K562 (cell line): ENCODE results near the gene SYCE1. TPM values are rescaled to one million over a fixed set of nuclear protein-coding genes. Genes with fewer than 3 reads are reported as not detected.

ENCODE experiments used
- ATAC-seq: fragments of 200-7000 bp; cut with Tn5 transposase; 3 replicates; pipeline ENCODE4 v1.9.1; 2020; ENCODE audit warnings: moderate library complexity
- Bru-seq: library from RNA; stranded (reverse); fragments of 400-500 nt; gene quantifications from one replicate; lab custom pipeline; 2021; lab: Mats Ljungman, UMichigan
- BruChase-seq, 2 experiments: library from RNA; stranded (reverse); fragments of 400-500 nt; gene quantifications; one replicate each; lab custom pipeline; 2021; lab: Mats Ljungman, UMichigan
- BruUV-seq: library from RNA; stranded (reverse); fragments of 400-500 nt; replicated peaks from 2 replicates; lab custom pipeline; 2021; lab: Mats Ljungman, UMichigan
- CTCF ChIA-PET: fragments of 300-600 bp; formaldehyde crosslinking; extraction: SDS; loops from one replicate; lab custom pipeline; 2021; ENCODE audit warnings: low intra/inter-chr PET ratio; lab: Yijun Ruan, JAX
- POLR2A ChIA-PET: fragments of 300-600, 350-650 bp; sonication (Branson Sonifier 250); formaldehyde crosslinking; extraction: SDS; loops from one replicate; lab custom pipeline; 2021; ENCODE audit warnings: antibody characterized with exemption, inconsistent platforms; lab: Yijun Ruan, JAX
- DNase-seq, 4 experiments: peaks; one replicate each; pipeline versions ENCODE4 v3.0.0 to v3.0.0-alpha.2; 2011 to 2018; ENCODE audit warnings: low spot score in 3 of 4, mixed read lengths in 3 of 4; ENCODE audit errors: extremely low read depth in 1 of 4
- FAIRE-seq: peaks from 2 replicates; lab custom pipeline; 2011; peaks lifted over from hg19 to GRCh38; lab: Jason Lieb, UNC
- H2AFZ ChIP-seq: 2 replicates; pipeline ENCODE4 v1.6.0; 2011; ENCODE audit warnings: low read depth, low read length, control low read depth, inconsistent platforms
- H3K27ac ChIP-seq: fragments of 200-600 bp; 3 replicates; pipeline ENCODE4 v1.8.0; 2011; ENCODE audit warnings: low read depth, mild to moderate bottlenecking, control low read depth, inconsistent platforms, low read length, moderate library complexity, mixed read lengths; ENCODE audit errors: extremely low read depth
- H3K27me3 ChIP-seq, 2 experiments: fragments of 300-600 bp in 1 of 2; 2 replicates in 1 of 2; 3 replicates in 1 of 2; pipeline versions ENCODE4 v1.6.0 to v1.8.0; 2011; ENCODE audit warnings: inconsistent platforms in 2 of 2, low read length in 2 of 2, mild to moderate bottlenecking in 1 of 2, mixed read lengths in 1 of 2, moderate library complexity in 1 of 2; ENCODE audit not compliant: control insufficient read depth in 2 of 2, insufficient read depth in 2 of 2
- H3K36me3 ChIP-seq: fragments of 300-600 bp; 3 replicates; pipeline ENCODE4 v1.8.0; 2011; ENCODE audit warnings: mild to moderate bottlenecking, low read length, inconsistent platforms; ENCODE audit not compliant: control insufficient read depth, insufficient read depth
- H3K4me1 ChIP-seq, 2 experiments: fragments of 200-600 bp in 1 of 2; replicated peaks in 1 of 2; 2 replicates in 1 of 2; 3 replicates in 1 of 2; pipeline versions ENCODE4 v1.5.1 to v1.8.0; 2011; ENCODE audit warnings: inconsistent platforms in 2 of 2, low read length in 2 of 2, mild to moderate bottlenecking in 1 of 2, mixed read lengths in 1 of 2, moderate library complexity in 1 of 2; ENCODE audit not compliant: control insufficient read depth in 2 of 2, insufficient read depth in 2 of 2
- H3K4me2 ChIP-seq: 2 replicates; pipeline ENCODE4 v1.6.1; 2011; ENCODE audit warnings: low read length, control low read depth, inconsistent platforms, mixed read lengths; ENCODE audit not compliant: insufficient read depth
- H3K4me3 ChIP-seq: fragments of 200-600 bp; sonication (generic), shearing (Covaris generic); 2 replicates; pipeline ENCODE4 v1.5.1; 2016; ENCODE audit warnings: control low read depth, inconsistent platforms
- H3K79me2 ChIP-seq: fragments of 200-600 bp; 3 replicates; pipeline ENCODE4 v1.8.0; 2011; ENCODE audit warnings: low read length, inconsistent platforms; ENCODE audit not compliant: control insufficient read depth, insufficient read depth
- H3K9ac ChIP-seq, 2 experiments: 2 replicates each; pipeline versions ENCODE4 v1.6.0 to v1.6.1; 2011; ENCODE audit warnings: low read depth in 2 of 2, low read length in 2 of 2, control low read depth in 1 of 2, inconsistent platforms in 1 of 2, mild to moderate bottlenecking in 1 of 2, mixed read lengths in 1 of 2; ENCODE audit not compliant: insufficient read depth in 1 of 2
- H3K9me1 ChIP-seq: one replicate; pipeline ENCODE4 v1.6.0; 2011; ENCODE audit warnings: inconsistent platforms, mild to moderate bottlenecking, low read length, moderate library complexity; ENCODE audit not compliant: control insufficient read depth, insufficient read depth
- H3K9me3 ChIP-seq: replicated peaks from 2 replicates; pipeline ENCODE4 v1.5.1; 2011; ENCODE audit warnings: low read depth, low read length, inconsistent platforms; ENCODE audit not compliant: control insufficient read depth, insufficient read depth
- H4K20me1 ChIP-seq: replicated peaks from 2 replicates; pipeline ENCODE4 v1.6.1; 2011; ENCODE audit warnings: low read length, inconsistent platforms, mixed read lengths; ENCODE audit not compliant: control insufficient read depth, insufficient read depth
- ARNT ChIP-seq, 2 experiments: fragments of 450-650 bp; IDR thresholded peaks; 2 replicates each; pipeline ENCODE4 v1.6.1; 2016; ENCODE audit warnings: mild to moderate bottlenecking in 1 of 2
- DDX20 ChIP-seq: fragments of 450-650 bp; IDR thresholded peaks from 2 replicates; pipeline ENCODE4 v1.6.1; 2016; ENCODE audit warnings: missing genetic modification characterization, low read depth, mild to moderate bottlenecking, missing compliant biosample characterization, moderate library complexity
- FOXM1 ChIP-seq, 2 experiments: fragments of 450-650 bp in 1 of 2; sonication (generic) in 1 of 2; formaldehyde crosslinking in 1 of 2; IDR thresholded peaks; 2 replicates each; pipeline versions ENCODE4 v1.6.1 to v1.9.0; 2017 to 2022; ENCODE audit warnings: low read depth in 2 of 2, mild to moderate bottlenecking in 2 of 2, missing genetic modification reagents in 1 of 2, moderate library complexity in 1 of 2
- HDAC8 ChIP-seq: fragments of 450-650 bp; IDR thresholded peaks from 2 replicates; pipeline ENCODE4 v1.6.1; 2016; ENCODE audit warnings: mild to moderate bottlenecking, missing genetic modification characterization, moderate library complexity, missing compliant biosample characterization
- MAZ ChIP-seq, 2 experiments: fragments of 450-650 bp in 1 of 2; sonication (generic) in 1 of 2; formaldehyde crosslinking; IDR thresholded peaks in 1 of 2; conservative IDR thresholded peaks in 1 of 2; 2 replicates each; pipeline versions ENCODE4 v1.4.0 to v1.5.0; 2020; ENCODE audit warnings: mild to moderate bottlenecking in 1 of 2, missing genetic modification reagents in 1 of 2
- PHF20 ChIP-seq: fragments of 450-650 bp; IDR thresholded peaks from 2 replicates; pipeline ENCODE4 v1.6.1; 2018; ENCODE audit not compliant: partially characterized antibody
- ZNF282 ChIP-seq: sonication (generic); formaldehyde crosslinking; IDR thresholded peaks from 2 replicates; pipeline ENCODE4 v1.8.1; 2023; ENCODE audit warnings: missing genetic modification reagents
- WGBS: fragments of 100-300 bp; shearing (Covaris generic); methylation state at CpG from one replicate; pipeline ENCODE4 v1.1.6; 2016; ENCODE audit warnings: low coverage, mixed read lengths; ENCODE audit not compliant: insufficient coverage; ENCODE audit errors: missing lambda C conversion rate; 5-methylcytosine and 5-hydroxymethylcytosine counted together
- in situ Hi-C: fragments of 300-500 bp; cut with MboI; formaldehyde crosslinking; loops from 4 replicates; pipeline ENCODE4 v1.15.0; 2018; ENCODE audit warnings: inconsistent platforms, mixed read lengths
- intact Hi-C: fragments of 100-400 bp; cut with micrococcal nuclease; formaldehyde crosslinking; loops from 2 replicates; pipeline ENCODE4 v1.14.2; 2022
- long read RNA-seq, 3 experiments: library from polyadenylated mRNA in 2 of 3; library from RNA in 1 of 3; unstranded in 2 of 3; stranded (forward) in 1 of 3; transcript quantifications; one replicate each; pipeline ENCODE4 v2.0.0, GENCODE V29; 2019 to 2022
- polyA minus RNA-seq, 3 experiments: library from RNA; depleted of rRNA, polyadenylated mRNA; stranded (reverse); fragments of >200 nt; gene quantifications; 2 replicates each; pipeline ENCODE4 v1.2.3, GENCODE V29; 2011
- polyA plus RNA-seq, 8 experiments: library from polyadenylated mRNA; depleted of rRNA in 4 of 8; stranded (reverse) in 5 of 8; unstranded in 3 of 8; fragments of >200 nt; fragmentation: Nextera tagmentation in 2 of 8; fragmentation: Illumina TruSeq in 1 of 8; extraction: Ambion mirVana in 2 of 8; extraction: Trizol in 1 of 8; gene quantifications; 2 replicates each; pipeline versions ENCODE4 v1.2.1 to v1.2.3, GENCODE V29; 2011 to 2014; ENCODE audit warnings: inconsistent platforms in 1 of 8, missing spikeins in 1 of 8
- total RNA-seq, 7 experiments: library from RNA; depleted of rRNA in 6 of 7; stranded (reverse); fragments of >200 nt in 6 of 7; fragmentation: Illumina TruSeq in 2 of 7; extraction: Trizol in 2 of 7; gene quantifications; 2 replicates each; pipeline versions ENCODE4 v1.2.1 to v1.2.3, GENCODE V29; 2011 to 2021; ENCODE audit warnings: low replicate concordance in 1 of 7
- TF ChIP-seq, protein P1 (sequence below), 3 experiments: IDR thresholded peaks in 2 of 3; conservative IDR thresholded peaks in 1 of 3; 2 replicates each; pipeline ENCODE4 v1.5.1; 2011 to 2012; ENCODE audit warnings: low read length in 3 of 3, mild to moderate bottlenecking in 3 of 3, control low read depth in 2 of 3, improper control_type of control experiment in 1 of 3, inconsistent platforms in 1 of 3, low read depth in 1 of 3, mixed read lengths in 1 of 3, moderate library complexity in 1 of 3; ENCODE audit not compliant: insufficient read depth in 2 of 3
- TF ChIP-seq, protein P2 (sequence below): fragments of 450-650 bp; formaldehyde crosslinking; IDR thresholded peaks from 2 replicates; pipeline ENCODE4 v1.4.0; 2020; ENCODE audit warnings: mild to moderate bottlenecking, moderate library complexity
- TF ChIP-seq, protein P3 (sequence below): sonication (generic); formaldehyde crosslinking; IDR thresholded peaks from 2 replicates; pipeline ENCODE4 v1.8.0; 2023; ENCODE audit warnings: mild to moderate bottlenecking, missing genetic modification reagents

The SYCE1 gene, protein sequence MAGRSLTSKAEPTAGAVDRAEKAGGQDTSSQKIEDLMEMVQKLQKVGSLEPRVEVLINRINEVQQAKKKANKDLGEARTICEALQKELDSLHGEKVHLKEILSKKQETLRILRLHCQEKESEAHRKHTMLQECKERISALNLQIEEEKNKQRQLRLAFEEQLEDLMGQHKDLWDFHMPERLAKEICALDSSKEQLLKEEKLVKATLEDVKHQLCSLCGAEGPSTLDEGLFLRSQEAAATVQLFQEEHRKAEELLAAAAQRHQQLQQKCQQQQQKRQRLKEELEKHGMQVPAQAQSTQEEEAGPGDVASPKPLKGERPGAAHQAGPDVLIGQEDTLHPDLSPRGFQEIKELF
- total RNA-seq (2011; cell fraction: chromatin; rRNA removed; ENCODE audit: low replicate concordance) = not detected in 2 replicates
- total RNA-seq (2011; cell fraction: nucleolus; rRNA removed) = not detected in 2 replicates
- total RNA-seq (2011; cell fraction: nucleoplasm; rRNA removed) = not detected in 2 replicates
- total RNA-seq (2014; rRNA removed) = 0.08 TPM in 1 of 2 replicates, not detected in the other
- total RNA-seq (2014; rRNA removed; fragmentation: Illumina TruSeq; extraction: Trizol) = not detected in 2 replicates
- total RNA-seq (2015; rRNA removed; fragmentation: Illumina TruSeq; extraction: Trizol) = not detected in 2 replicates
- not detected in 2 replicates for total RNA-seq (2021)
- polyA plus RNA-seq (2011; rRNA removed) = not detected in 2 replicates
- not detected in 2 replicates for polyA plus RNA-seq (2011; cell fraction: cytosol; rRNA removed)
- not detected in 2 replicates for polyA plus RNA-seq (2011; cell fraction: nucleus; rRNA removed)
- polyA plus RNA-seq (2012) = 0.08 and 0.37 TPM in 2 replicates
- not detected in 2 replicates for polyA plus RNA-seq (2014; fragmentation: Illumina TruSeq; extraction: Trizol)
- not detected for polyA plus RNA-seq (2014; fragmentation: Nextera tagmentation; extraction: Ambion mirVana)
- not detected in 2 replicates for polyA plus RNA-seq (2014; rRNA removed)
- not detected in 2 replicates for polyA minus RNA-seq (2011; rRNA and poly(A)+ RNA removed)
- polyA minus RNA-seq (2011; cell fraction: cytosol; rRNA and poly(A)+ RNA removed) = not detected in 2 replicates
- not detected in 2 replicates for polyA minus RNA-seq (2011; cell fraction: nucleus; rRNA and poly(A)+ RNA removed)
- Bru-seq, nascent RNA = percentile 6 among the genes with signal in this experiment
- BruChase-seq, experiment 1, labeled RNA remaining after a 2-hour chase = not detected
- BruChase-seq, experiment 2, labeled RNA remaining after a 6-hour chase = not detected
- long read RNA-seq, experiment 1 = 0 reads
- long read RNA-seq, experiment 2 = 0 reads
- long read RNA-seq, experiment 3 = 0 reads

DNA sequence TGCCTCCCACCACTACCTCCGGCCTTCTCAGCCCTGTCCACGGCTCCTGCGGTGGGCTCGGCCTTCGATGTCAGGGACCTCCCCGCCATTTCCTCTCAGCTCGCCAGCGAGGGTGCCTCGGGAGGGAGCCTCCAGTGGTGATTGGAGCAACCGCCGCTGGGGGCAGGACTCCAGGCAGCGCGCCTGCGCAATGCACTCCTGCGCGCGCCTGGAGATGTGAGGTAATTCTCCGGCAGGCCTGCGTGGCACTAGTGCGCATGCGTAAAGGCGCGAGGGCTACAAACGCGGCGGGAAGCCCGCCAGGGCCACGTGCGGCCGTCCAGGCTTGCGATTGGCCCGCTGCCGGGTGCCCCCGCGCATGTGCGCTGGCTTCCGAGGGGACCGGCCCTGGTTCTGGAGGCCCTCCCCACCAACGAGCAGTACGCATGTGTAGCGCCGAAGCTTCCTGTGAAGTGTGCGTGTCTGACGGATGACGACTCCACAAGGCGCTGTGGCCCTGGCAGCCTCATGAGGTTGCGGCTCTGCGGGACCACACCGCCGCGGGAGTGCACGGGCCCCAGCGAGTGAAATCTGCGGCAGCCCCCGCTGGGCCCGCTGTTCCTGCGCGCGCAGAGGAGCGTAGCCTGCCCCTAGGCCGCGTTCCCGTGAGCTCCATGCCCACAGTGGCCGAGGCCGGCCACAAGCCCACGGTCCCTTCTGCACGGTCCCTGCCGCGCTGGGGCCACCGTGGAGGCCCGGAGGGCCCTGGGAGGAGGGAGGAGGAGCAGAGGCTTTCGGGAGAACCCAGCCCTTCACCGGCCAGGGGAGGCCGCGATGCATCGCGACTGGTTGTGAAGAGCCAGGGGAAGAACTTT, at the start of gene SYCE1:
SYCE1 (minus strand) TSS at position 143 of the 854 bp plus-strand sequence; CDS start at position 89, 54 bp downstream.
- H4K20me1 ChIP-seq = no peaks in the 10 kb centered on the region
- peaks cover 2 to 19% of the 10 kb centered on the region in 2 experiments; a peak in 1 of 5 replicates for H3K27me3 ChIP-seq
- no peak within 1 kb of the TSS for H3K4me3 ChIP-seq
- H3K79me2 ChIP-seq = no peaks in the 10 kb centered on the region
- peak in 2 of 4 experiments; percentile 5 to 6 for DNase-seq
- H3K4me2 ChIP-seq = no peak within 1 kb of the TSS
- in situ Hi-C loops = no loop called here
- H3K36me3 ChIP-seq = no peaks in the 10 kb centered on the region
- peaks cover 0 to 9% of the 10 kb centered on the region in 2 experiments; a peak in 1 of 5 replicates for H3K4me1 ChIP-seq
- intact Hi-C loops = no loop called here
- 49% methylated on average over 70 of the region's 77 CpGs for WGBS
- H3K9ac ChIP-seq = no peak within 1 kb of the TSS
- no peaks in the 10 kb centered on the region for H3K9me3 ChIP-seq
- no peak within 1 kb of the TSS for H2AFZ ChIP-seq
- ChIA-PET POLR2A (no interaction called here), CTCF (no interaction called here)
- no peak for FAIRE-seq
- H3K9me1 ChIP-seq = no peaks in the 10 kb centered on the region
- no TSS peak for BruUV-seq
- H3K27ac ChIP-seq = no peak within 1 kb of the TSS
- peak; percentile 65 for ATAC-seq
- TF ChIP-seq ZNF282 (CRISPR knock-in tag) (0 out of 2 replicates have a peak, but pooled peaks have one; percentile 46), FOXM1 (IDR thresholded peaks at IDR 0.05; ENCODE audit: low read depth) (no peak), FOXM1 (CRISPR knock-in tag; IDR thresholded peaks at IDR 0.05; ENCODE audit: low read depth) (no peak), PHF20 (no peak), ARNT (IDR thresholded peaks at IDR 0.05) (no peak), MAZ (CRISPR knock-in tag; conservative IDR thresholded peaks at IDR 0.05 in 1 of 2, IDR thresholded peaks at IDR 0.05 in 1 of 2) (no peak), HDAC8 (no peak), DDX20 (no peak)
- TF ChIP-seq, protein P1, sequence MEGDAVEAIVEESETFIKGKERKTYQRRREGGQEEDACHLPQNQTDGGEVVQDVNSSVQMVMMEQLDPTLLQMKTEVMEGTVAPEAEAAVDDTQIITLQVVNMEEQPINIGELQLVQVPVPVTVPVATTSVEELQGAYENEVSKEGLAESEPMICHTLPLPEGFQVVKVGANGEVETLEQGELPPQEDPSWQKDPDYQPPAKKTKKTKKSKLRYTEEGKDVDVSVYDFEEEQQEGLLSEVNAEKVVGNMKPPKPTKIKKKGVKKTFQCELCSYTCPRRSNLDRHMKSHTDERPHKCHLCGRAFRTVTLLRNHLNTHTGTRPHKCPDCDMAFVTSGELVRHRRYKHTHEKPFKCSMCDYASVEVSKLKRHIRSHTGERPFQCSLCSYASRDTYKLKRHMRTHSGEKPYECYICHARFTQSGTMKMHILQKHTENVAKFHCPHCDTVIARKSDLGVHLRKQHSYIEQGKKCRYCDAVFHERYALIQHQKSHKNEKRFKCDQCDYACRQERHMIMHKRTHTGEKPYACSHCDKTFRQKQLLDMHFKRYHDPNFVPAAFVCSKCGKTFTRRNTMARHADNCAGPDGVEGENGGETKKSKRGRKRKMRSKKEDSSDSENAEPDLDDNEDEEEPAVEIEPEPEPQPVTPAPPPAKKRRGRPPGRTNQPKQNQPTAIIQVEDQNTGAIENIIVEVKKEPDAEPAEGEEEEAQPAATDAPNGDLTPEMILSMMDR (IDR thresholded peaks at IDR 0.05 in 2 of 3, conservative IDR thresholded peaks at IDR 0.05 in 1 of 3; ENCODE audit: insufficient read depth in 2 of 3, low read depth in 1 of 3, low read length in 3 of 3) = peak in 1 of 3 experiments; percentile 34; a peak in 2 of 6 replicates
- TF ChIP-seq, protein P2, sequence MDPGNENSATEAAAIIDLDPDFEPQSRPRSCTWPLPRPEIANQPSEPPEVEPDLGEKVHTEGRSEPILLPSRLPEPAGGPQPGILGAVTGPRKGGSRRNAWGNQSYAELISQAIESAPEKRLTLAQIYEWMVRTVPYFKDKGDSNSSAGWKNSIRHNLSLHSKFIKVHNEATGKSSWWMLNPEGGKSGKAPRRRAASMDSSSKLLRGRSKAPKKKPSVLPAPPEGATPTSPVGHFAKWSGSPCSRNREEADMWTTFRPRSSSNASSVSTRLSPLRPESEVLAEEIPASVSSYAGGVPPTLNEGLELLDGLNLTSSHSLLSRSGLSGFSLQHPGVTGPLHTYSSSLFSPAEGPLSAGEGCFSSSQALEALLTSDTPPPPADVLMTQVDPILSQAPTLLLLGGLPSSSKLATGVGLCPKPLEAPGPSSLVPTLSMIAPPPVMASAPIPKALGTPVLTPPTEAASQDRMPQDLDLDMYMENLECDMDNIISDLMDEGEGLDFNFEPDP (CRISPR knock-in tag) = no peak
- TF ChIP-seq, protein P3, sequence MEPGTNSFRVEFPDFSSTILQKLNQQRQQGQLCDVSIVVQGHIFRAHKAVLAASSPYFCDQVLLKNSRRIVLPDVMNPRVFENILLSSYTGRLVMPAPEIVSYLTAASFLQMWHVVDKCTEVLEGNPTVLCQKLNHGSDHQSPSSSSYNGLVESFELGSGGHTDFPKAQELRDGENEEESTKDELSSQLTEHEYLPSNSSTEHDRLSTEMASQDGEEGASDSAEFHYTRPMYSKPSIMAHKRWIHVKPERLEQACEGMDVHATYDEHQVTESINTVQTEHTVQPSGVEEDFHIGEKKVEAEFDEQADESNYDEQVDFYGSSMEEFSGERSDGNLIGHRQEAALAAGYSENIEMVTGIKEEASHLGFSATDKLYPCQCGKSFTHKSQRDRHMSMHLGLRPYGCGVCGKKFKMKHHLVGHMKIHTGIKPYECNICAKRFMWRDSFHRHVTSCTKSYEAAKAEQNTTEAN (CRISPR knock-in tag) = no peak
